GM12878 (cell line): ENCODE measurements around the gene HMOX2. TPM values are rescaled to one million over a fixed set of nuclear protein-coding genes. Genes with fewer than 3 reads are reported as not detected.
A peak's percentile ranks its signal among the peaks of the same experiment; 100 is the strongest.

Experiments
- ATF3 ChIP-seq: IDR thresholded peaks from 2 replicates; pipeline ENCODE4 v1.6.1; 2011; ENCODE audit warnings: low read depth, mild to moderate bottlenecking, low read length, moderate library complexity, borderline replicate concordance; ENCODE audit errors: extremely low read depth
- CHD2 ChIP-seq: IDR thresholded peaks from 2 replicates; pipeline ENCODE4 v1.6.1; 2011; ENCODE audit warnings: low read depth, low read length, improper control_type of control experiment, borderline replicate concordance
- CREB1 ChIP-seq: IDR thresholded peaks from 2 replicates; pipeline ENCODE4 v1.6.1; 2012; ENCODE audit warnings: low read depth, mild to moderate bottlenecking, inconsistent platforms
- EGR1 ChIP-seq, 2 experiments: IDR thresholded peaks; 1 replicate in 1 of 2; 2 replicates in 1 of 2; pipeline ENCODE4 v1.6.1; 2011 to 2012; ENCODE audit warnings: low read depth in 2 of 2, low read length in 2 of 2, borderline replicate concordance in 1 of 2, mild to moderate bottlenecking in 1 of 2, moderate library complexity in 1 of 2
- HDAC6 ChIP-seq: fragments of 200-600 bp; sonication (generic); IDR thresholded peaks from one replicate; pipeline ENCODE4 v1.8.0; 2017; ENCODE audit warnings: antibody characterized with exemption; ENCODE audit not compliant: unreplicated experiment
- IKZF1 ChIP-seq: fragments of 450-650 bp; conservative IDR thresholded peaks from 2 replicates; pipeline ENCODE4 v1.6.1; 2017; ENCODE audit warnings: antibody characterized with exemption, mild to moderate bottlenecking
- IKZF2 ChIP-seq, 2 experiments: fragments of 450-650 bp; IDR thresholded peaks; 2 replicates each; pipeline ENCODE4 v1.6.1; 2017; ENCODE audit warnings: mild to moderate bottlenecking in 2 of 2, moderate library complexity in 2 of 2
- KAT2A ChIP-seq: conservative IDR thresholded peaks from 2 replicates; pipeline ENCODE4 v1.6.1; 2011; ENCODE audit warnings: low read depth, low read length; ENCODE audit not compliant: control insufficient read depth
- KLF5 ChIP-seq: fragments of 450-650 bp; IDR thresholded peaks from 2 replicates; pipeline ENCODE4 v1.6.1; 2014; ENCODE audit warnings: mild to moderate bottlenecking; ENCODE audit not compliant: partially characterized antibody
- MEF2B ChIP-seq: fragments of 450-650 bp; IDR thresholded peaks from 2 replicates; pipeline ENCODE4 v1.6.1; 2018; ENCODE audit warnings: mild to moderate bottlenecking, moderate library complexity; ENCODE audit not compliant: partially characterized antibody, poor library complexity, severe bottlenecking
- MYB ChIP-seq: fragments of 150-350 bp; IDR thresholded peaks from 2 replicates; pipeline ENCODE4 v1.6.1; 2014; ENCODE audit warnings: mild to moderate bottlenecking, low read depth, low read length, borderline replicate concordance
- NFYB ChIP-seq: IDR thresholded peaks from 2 replicates; pipeline ENCODE4 v1.6.1; 2011; ENCODE audit warnings: low read depth, mild to moderate bottlenecking, low read length, improper control_type of control experiment, moderate library complexity; ENCODE audit not compliant: insufficient read depth
- PBX3 ChIP-seq: IDR thresholded peaks from 2 replicates; pipeline ENCODE4 v1.6.1; 2011; ENCODE audit warnings: mild to moderate bottlenecking, low read depth, low read length, moderate library complexity; ENCODE audit not compliant: insufficient replicate concordance
- POU2F2 ChIP-seq: IDR thresholded peaks from 3 replicates; pipeline ENCODE4 v1.6.1; 2011; ENCODE audit warnings: low read depth, mild to moderate bottlenecking, low read length, borderline replicate concordance
- PRDM15 ChIP-seq: fragments of 450-650 bp; formaldehyde crosslinking; IDR thresholded peaks from 2 replicates; pipeline ENCODE4 v1.4.0; 2020; ENCODE audit warnings: mild to moderate bottlenecking, moderate library complexity
- RAD51 ChIP-seq: fragments of 450-650 bp; IDR thresholded peaks from 2 replicates; pipeline ENCODE4 v1.6.1; 2016; ENCODE audit warnings: moderate library complexity, mild to moderate bottlenecking, inconsistent platforms
- SIX5 ChIP-seq: IDR thresholded peaks from 2 replicates; pipeline ENCODE4 v1.6.1; 2011; ENCODE audit warnings: mild to moderate bottlenecking, low read depth, low read length, moderate library complexity; ENCODE audit not compliant: severe bottlenecking
- SPI1 ChIP-seq: IDR thresholded peaks from 2 replicates; pipeline ENCODE4 v1.6.1; 2011; ENCODE audit warnings: low read depth, mild to moderate bottlenecking, low read length, moderate library complexity, borderline replicate concordance; ENCODE audit not compliant: insufficient read depth
- USF2 ChIP-seq: IDR thresholded peaks from 2 replicates; pipeline ENCODE4 v1.6.1; 2011; ENCODE audit warnings: low read depth, low read length, improper control_type of control experiment, borderline replicate concordance
- ZZZ3 ChIP-seq: IDR thresholded peaks from 2 replicates; pipeline ENCODE4 v1.6.1; 2011; ENCODE audit warnings: low read depth; ENCODE audit not compliant: control insufficient read depth, insufficient read length
- polyA plus RNA-seq, 11 experiments: library from polyadenylated mRNA; depleted of rRNA in 4 of 11; unstranded in 6 of 11; stranded (reverse) in 5 of 11; fragments of >200 nt; fragmentation: Nextera tagmentation in 4 of 11; fragmentation: Illumina TruSeq in 1 of 11; extraction: Ambion mirVana in 4 of 11; extraction: Trizol in 1 of 11; gene quantifications; 1 replicate in 1 of 11; 2 replicates in 10 of 11; pipeline versions ENCODE4 v1.2.1 to v1.2.3, GENCODE V29; 2011 to 2016; ENCODE audit warnings: inconsistent platforms in 2 of 11, missing spikeins in 2 of 11, low read depth in 1 of 11
- total RNA-seq, 4 experiments: library from RNA; depleted of rRNA in 3 of 4; stranded (reverse); fragments of >200 nt in 3 of 4; fragmentation: Illumina TruSeq in 1 of 4; extraction: Trizol in 1 of 4; gene quantifications; 2 replicates each; pipeline versions ENCODE4 v1.2.1 to v1.2.3, GENCODE V29; 2013 to 2021

HMOX2 gene
- total and polyA plus RNA-seq, 10 of the 15 experiments (the other 5 are each of a cell fraction or from before 2014, with no cell fraction given): 26.4 to 111 (median 57.8) TPM

- TF ChIP-seq PBX3: no peak
- peak; percentile 98 for TF ChIP-seq RAD51
- TF ChIP-seq HDAC6: peak; percentile 40
- peak; percentile 43 for TF ChIP-seq KLF5
- TF ChIP-seq ZZZ3: no peak
- peak; percentile 42; the same call in 1 of the 2 replicates for TF ChIP-seq NFYB
- TF ChIP-seq IKZF1: peak; percentile 51
- TF ChIP-seq PRDM15: no peak
- TF ChIP-seq EGR1 (IDR thresholded peaks at IDR 0.05; ENCODE audit: borderline replicate concordance in 1 of 2, low read depth in 2 of 2, low read length in 2 of 2): peak; percentile 61 to 92
- peak; percentile 66; the same call in 1 of the 2 replicates for TF ChIP-seq ATF3
- no peak; a peak in 1 of 4 replicates for TF ChIP-seq IKZF2 (IDR thresholded peaks at IDR 0.05)
- TF ChIP-seq USF2: peak; percentile 95
- no peak for TF ChIP-seq SPI1
- peak; percentile 61 for TF ChIP-seq SIX5
- TF ChIP-seq MYB: no peak
- TF ChIP-seq KAT2A: no peak
- peak; percentile 36; the same call in 1 of the 2 replicates for TF ChIP-seq CHD2
- TF ChIP-seq MEF2B: no peak
- peak; percentile 61; the same call in 1 of the 3 replicates for TF ChIP-seq POU2F2
- TF ChIP-seq CREB1: peak; percentile 93
These were observed 62.4 kb downstream of the HMOX2 start, which contains the start of gene CDIP1 (continued) for GRCh38 chr16:4538350-4539235.
